ENCODE measurements around the gene PLA2G4D.

Gene PLA2G4D

GRCh38 chr15:42053914-42054313 is 40.4 kb downstream of the PLA2G4D start:
- no peak for DNase-seq (ENCODE audit: low spot score)

- DNase-seq (ENCODE audit: low spot score): no peak
Observed at GRCh38 chr15:42053010-42053409, 41.4 kb downstream of the PLA2G4D start.

GRCh38 chr15:42050484-42051255 is 43.7 kb downstream of the PLA2G4D start:
- no peak for DNase-seq (ENCODE audit: low spot score)

GRCh38 chr15:42048821-42049200 is 45.6 kb downstream of the PLA2G4D start:
- DNase-seq (ENCODE audit: low spot score): no peak

- DNase-seq (ENCODE audit: low spot score): no peak
Observed at GRCh38 chr15:42048080-42048820, 46.1 kb downstream of the PLA2G4D start.

GRCh38 chr15:42046597-42046996 is 47.8 kb downstream of the PLA2G4D start:
- no peak for DNase-seq (ENCODE audit: low spot score)

GRCh38 chr15:42045211-42045615 is 49.1 kb downstream of the PLA2G4D start:
- no peak for DNase-seq (ENCODE audit: low spot score)

GRCh38 chr15:42042602-42043400 is 51.6 kb downstream of the PLA2G4D start:
- DNase-seq (ENCODE audit: low spot score): no peak

- DNase-seq (ENCODE audit: low spot score): peak; percentile 54
Observed at GRCh38 chr15:42038401-42038800, 56.0 kb downstream of the PLA2G4D start.

- peak; percentile 8 for DNase-seq (ENCODE audit: low spot score)
Observed at GRCh38 chr15:42037656-42038055, 56.7 kb downstream of the PLA2G4D start.

- DNase-seq (ENCODE audit: low spot score): no peak
Observed at GRCh38 chr15:42036966-42037365, 57.4 kb downstream of the PLA2G4D start.

- no peak for DNase-seq (ENCODE audit: low spot score)
Observed at GRCh38 chr15:42036112-42036905, 58.1 kb downstream of the PLA2G4D start.

- DNase-seq (ENCODE audit: low spot score): no peak
Observed at GRCh38 chr15:42035435-42035761, 59.0 kb downstream of the PLA2G4D start.

GRCh38 chr15:42034628-42035434 is 59.5 kb downstream of the PLA2G4D start:
- no peak for DNase-seq (ENCODE audit: low spot score)

GRCh38 chr15:42033214-42033873 is 61.0 kb downstream of the PLA2G4D start:
- no peak for DNase-seq (ENCODE audit: low spot score)

- no peak for DNase-seq (ENCODE audit: low spot score)
Observed at GRCh38 chr15:42032376-42033213, 61.8 kb downstream of the PLA2G4D start.

- DNase-seq (ENCODE audit: low spot score): no peak
Observed at GRCh38 chr15:42031198-42031915, 63.0 kb downstream of the PLA2G4D start.

GRCh38 chr15:42027521-42027920 is 66.8 kb downstream of the PLA2G4D start:
- no peak for DNase-seq (ENCODE audit: low spot score)

GRCh38 chr15:42024303-42024702 is 70.1 kb downstream of the PLA2G4D start:
- DNase-seq (ENCODE audit: low spot score): no peak

Measured in cerebellar cortex (tissue), 1 donor.